Neural cell (in vitro differentiated cells): ENCODE measurements around the gene RPRD1B.

Source experiments
- CTCF ChIP-seq: fragments of 450-650 bp; IDR thresholded peaks from 2 replicates; pipeline ENCODE4 v1.5.1; 2014; ENCODE audit warnings: antibody characterized with exemption, mild to moderate bottlenecking, moderate library complexity; ENCODE audit not compliant: poor library complexity, severe bottlenecking
- EP300 ChIP-seq: fragments of 450-650 bp; conservative IDR thresholded peaks from 2 replicates; pipeline ENCODE4 v1.6.1; 2014; ENCODE audit warnings: antibody characterized with exemption, mild to moderate bottlenecking, moderate library complexity; ENCODE audit not compliant: poor library complexity, severe bottlenecking
- EZH2 ChIP-seq: fragments of 200-600, 300-800 bp; shearing (Covaris generic), sonication (generic); IDR thresholded peaks from 2 replicates; pipeline ENCODE4 v1.6.1; 2014; ENCODE audit warnings: antibody characterized with exemption, low read length, borderline replicate concordance, mild to moderate bottlenecking; ENCODE audit not compliant: insufficient read depth, poor library complexity, severe bottlenecking
- MXI1 ChIP-seq: fragments of 450-650 bp; conservative IDR thresholded peaks from 2 replicates; pipeline ENCODE4 v1.6.1; 2014; ENCODE audit warnings: antibody characterized with exemption, mild to moderate bottlenecking; ENCODE audit not compliant: poor library complexity, severe bottlenecking
- POLR2AphosphoS5 ChIP-seq: IDR thresholded peaks from 2 replicates; pipeline ENCODE4 v1.6.1; 2012
- TF ChIP-seq, protein P1 (sequence below): IDR thresholded peaks from 2 replicates; pipeline ENCODE4 v1.6.1; 2012; ENCODE audit warnings: borderline replicate concordance

DNA sequence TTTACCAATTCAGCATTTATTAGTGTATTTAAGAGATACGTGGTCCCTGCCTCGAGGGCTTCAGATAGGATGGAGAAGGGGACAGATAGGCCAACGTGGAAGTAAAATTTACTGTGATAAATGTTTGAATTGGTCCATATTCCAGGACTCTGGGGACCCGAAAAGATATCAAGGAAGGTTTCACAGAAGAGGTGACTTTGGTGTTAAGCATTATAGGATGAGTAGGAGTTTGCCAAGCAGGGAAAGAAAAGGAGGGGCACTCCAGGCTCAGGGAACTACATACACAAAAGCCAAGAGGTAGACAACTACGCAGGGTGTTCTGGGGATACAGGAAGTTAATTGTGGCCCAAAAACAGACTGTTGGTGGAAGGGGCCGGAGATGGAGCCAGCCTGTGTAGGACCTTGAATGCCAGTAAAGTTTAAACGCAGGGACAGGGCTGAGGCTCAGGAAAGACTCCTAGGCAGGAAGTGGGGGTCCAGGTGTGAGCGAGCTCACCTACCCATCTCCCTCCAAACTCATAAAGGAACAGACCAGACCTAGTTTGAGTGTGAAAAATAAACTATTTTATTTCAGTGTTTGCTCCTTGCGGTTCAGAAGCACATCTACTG is 94.5 kb downstream of the RPRD1B start:
- TF ChIP-seq EZH2 (no peak), POLR2AphosphoS5 (no peak), CTCF (no peak), EP300 (no peak), MXI1 (no peak)
- TF ChIP-seq, protein P1, sequence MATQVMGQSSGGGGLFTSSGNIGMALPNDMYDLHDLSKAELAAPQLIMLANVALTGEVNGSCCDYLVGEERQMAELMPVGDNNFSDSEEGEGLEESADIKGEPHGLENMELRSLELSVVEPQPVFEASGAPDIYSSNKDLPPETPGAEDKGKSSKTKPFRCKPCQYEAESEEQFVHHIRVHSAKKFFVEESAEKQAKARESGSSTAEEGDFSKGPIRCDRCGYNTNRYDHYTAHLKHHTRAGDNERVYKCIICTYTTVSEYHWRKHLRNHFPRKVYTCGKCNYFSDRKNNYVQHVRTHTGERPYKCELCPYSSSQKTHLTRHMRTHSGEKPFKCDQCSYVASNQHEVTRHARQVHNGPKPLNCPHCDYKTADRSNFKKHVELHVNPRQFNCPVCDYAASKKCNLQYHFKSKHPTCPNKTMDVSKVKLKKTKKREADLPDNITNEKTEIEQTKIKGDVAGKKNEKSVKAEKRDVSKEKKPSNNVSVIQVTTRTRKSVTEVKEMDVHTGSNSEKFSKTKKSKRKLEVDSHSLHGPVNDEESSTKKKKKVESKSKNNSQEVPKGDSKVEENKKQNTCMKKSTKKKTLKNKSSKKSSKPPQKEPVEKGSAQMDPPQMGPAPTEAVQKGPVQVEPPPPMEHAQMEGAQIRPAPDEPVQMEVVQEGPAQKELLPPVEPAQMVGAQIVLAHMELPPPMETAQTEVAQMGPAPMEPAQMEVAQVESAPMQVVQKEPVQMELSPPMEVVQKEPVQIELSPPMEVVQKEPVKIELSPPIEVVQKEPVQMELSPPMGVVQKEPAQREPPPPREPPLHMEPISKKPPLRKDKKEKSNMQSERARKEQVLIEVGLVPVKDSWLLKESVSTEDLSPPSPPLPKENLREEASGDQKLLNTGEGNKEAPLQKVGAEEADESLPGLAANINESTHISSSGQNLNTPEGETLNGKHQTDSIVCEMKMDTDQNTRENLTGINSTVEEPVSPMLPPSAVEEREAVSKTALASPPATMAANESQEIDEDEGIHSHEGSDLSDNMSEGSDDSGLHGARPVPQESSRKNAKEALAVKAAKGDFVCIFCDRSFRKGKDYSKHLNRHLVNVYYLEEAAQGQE, result no peak
